SIG-M5 (cell line): ENCODE data around the gene ASH1L.
"Not testable (repeated sequence)": the region's sequence is repeated elsewhere in the genome, so short reads cannot be mapped to it uniquely, and the experiment has no call there.

Source experiments
- DNase-seq: peaks from one replicate; lab custom pipeline; 2025; lab: John Stamatoyannopoulos, UW

The ASH1L gene

GRCh38 chr1:155562581-155563376 lies at the start of gene ASH1L:
Gene ASH1L, minus strand, starts transcription at chr1:155562803. Its CDS starts 41,284 bp downstream, at chr1:155521519.
- DNase-seq = peak; percentile 69

- DNase-seq = not testable (repeated sequence)
Observed at GRCh38 chr1:155610257-155610647, 47.6 kb upstream of the ASH1L start.

GRCh38 chr1:155609515-155610256 lies 47.1 kb upstream of the ASH1L start, which contains the start of gene MSTO1:
Gene MSTO1, plus strand, starts transcription at chr1:155610218. Its CDS starts 31 bp downstream, at chr1:155610249.
- DNase-seq = peak; percentile 99

- no peak for DNase-seq
Observed at GRCh38 chr1:155608888-155609225, 46.3 kb upstream of the ASH1L start.

GRCh38 chr1:155607708-155608107 lies 45.1 kb upstream of the ASH1L start:
- no peak for DNase-seq

- not testable (repeated sequence) for DNase-seq
Observed at GRCh38 chr1:155599828-155600572, 37.4 kb upstream of the ASH1L start.

- DNase-seq = no peak
Observed at GRCh38 chr1:155598842-155599331, 36.3 kb upstream of the ASH1L start.

GRCh38 chr1:155596864-155597263 lies 34.3 kb upstream of the ASH1L start:
- no peak for DNase-seq

- not testable (repeated sequence) for DNase-seq
Observed at GRCh38 chr1:155595877-155596474, 33.4 kb upstream of the ASH1L start.

- DNase-seq = no peak
Observed at GRCh38 chr1:155591770-155592169, 29.2 kb upstream of the ASH1L start.

GRCh38 chr1:155590516-155591247 lies 28.1 kb upstream of the ASH1L start:
- not testable (repeated sequence) for DNase-seq

- DNase-seq = not testable (repeated sequence)
Observed at GRCh38 chr1:155589282-155589681, 26.7 kb upstream of the ASH1L start.

- DNase-seq = not testable (repeated sequence)
Observed at GRCh38 chr1:155583846-155584245, 21.2 kb upstream of the ASH1L start.

GRCh38 chr1:155575608-155576007 lies 13.0 kb upstream of the ASH1L start:
- not testable (repeated sequence) for DNase-seq

GRCh38 chr1:155574077-155574476 lies 11.5 kb upstream of the ASH1L start:
- DNase-seq = no peak

GRCh38 chr1:155570593-155570990 lies 8.0 kb upstream of the ASH1L start:
- no peak for DNase-seq

GRCh38 chr1:155569988-155570592 lies 7.5 kb upstream of the ASH1L start:
- no peak for DNase-seq

GRCh38 chr1:155563377-155564022 lies 897 bp upstream of the ASH1L start:
- not testable (repeated sequence) for DNase-seq

GRCh38 chr1:155561779-155562580 lies 623 bp downstream of the ASH1L start:
- DNase-seq = not testable (repeated sequence)
